Activated CD4-positive, alpha-beta T cell treated with anti-CD3 and anti-CD28 coated beads, Interleukin-10, Interleukin-2, amounts not matched to agents 100 ng/mL and 50 ng/mL, durations not matched to agents 16 hours and 8 hours (primary cell): Measurements from ENCODE around the gene PLXDC2.
A peak's percentile ranks its signal among the peaks of the same experiment; 100 is the strongest.
"Not testable (repeated sequence)": the region's sequence is repeated elsewhere in the genome, so short reads cannot be mapped to it uniquely, and the experiment has no call there.

Experiments
- DNase-seq: peaks from one replicate; pipeline ENCODE4 v3.0.0-alpha.2; 2020

Gene PLXDC2

GRCh38 chr10:19816411-19817230 lies at the start of gene PLXDC2:
PLXDC2 (plus strand) TSS chr10:19816432.
- peak; percentile 1 for DNase-seq

- no peak for DNase-seq
These were observed 48.4 kb upstream of the PLXDC2 start for GRCh38 chr10:19767876-19768275.

GRCh38 chr10:19769826-19770225 lies 46.4 kb upstream of the PLXDC2 start:
- not testable (repeated sequence) for DNase-seq

- no peak for DNase-seq
These were observed 43.3 kb upstream of the PLXDC2 start for GRCh38 chr10:19772972-19773371.

GRCh38 chr10:19775296-19775695 lies 40.9 kb upstream of the PLXDC2 start:
- DNase-seq = no peak

- DNase-seq = no peak
These were observed 38.4 kb upstream of the PLXDC2 start for GRCh38 chr10:19777806-19778205.

- DNase-seq = no peak
These were observed 37.2 kb upstream of the PLXDC2 start for GRCh38 chr10:19778996-19779395.

GRCh38 chr10:19782430-19783089 lies 33.7 kb upstream of the PLXDC2 start:
- no peak for DNase-seq

- no peak for DNase-seq
These were observed 32.5 kb upstream of the PLXDC2 start for GRCh38 chr10:19783721-19784120.

- no peak for DNase-seq
These were observed 30.9 kb upstream of the PLXDC2 start for GRCh38 chr10:19785366-19785765.

GRCh38 chr10:19788075-19788686 lies 28.1 kb upstream of the PLXDC2 start:
- peak; percentile 20 for DNase-seq

GRCh38 chr10:19788902-19789301 lies 27.3 kb upstream of the PLXDC2 start:
- DNase-seq = no peak

GRCh38 chr10:19789607-19790006 lies 26.6 kb upstream of the PLXDC2 start:
- no peak for DNase-seq

- no peak for DNase-seq
These were observed 25.2 kb upstream of the PLXDC2 start for GRCh38 chr10:19791032-19791431.

- DNase-seq = no peak
These were observed 20.5 kb upstream of the PLXDC2 start for GRCh38 chr10:19795684-19796083.

- no peak for DNase-seq
These were observed 16.1 kb upstream of the PLXDC2 start for GRCh38 chr10:19800161-19800560.

- DNase-seq = no peak
These were observed 14.9 kb upstream of the PLXDC2 start for GRCh38 chr10:19801369-19801768.

GRCh38 chr10:19803676-19804075 lies 12.6 kb upstream of the PLXDC2 start:
- no peak for DNase-seq

GRCh38 chr10:19809481-19809880 lies 6.8 kb upstream of the PLXDC2 start:
- DNase-seq = no peak

- no peak for DNase-seq
These were observed 4.7 kb upstream of the PLXDC2 start for GRCh38 chr10:19811540-19811939.

GRCh38 chr10:19812976-19813375 lies 3.3 kb upstream of the PLXDC2 start:
- DNase-seq = no peak

- no peak for DNase-seq
These were observed 1.0 kb upstream of the PLXDC2 start for GRCh38 chr10:19815036-19815730.

GRCh38 chr10:19815731-19816410 lies 361 bp upstream of the PLXDC2 start:
- DNase-seq = no peak
